ENCODE results near the gene ASMTL. TPM values are rescaled to one million over a fixed set of nuclear protein-coding genes. Genes with fewer than 3 reads are reported as not detected.

The ASMTL gene, protein sequence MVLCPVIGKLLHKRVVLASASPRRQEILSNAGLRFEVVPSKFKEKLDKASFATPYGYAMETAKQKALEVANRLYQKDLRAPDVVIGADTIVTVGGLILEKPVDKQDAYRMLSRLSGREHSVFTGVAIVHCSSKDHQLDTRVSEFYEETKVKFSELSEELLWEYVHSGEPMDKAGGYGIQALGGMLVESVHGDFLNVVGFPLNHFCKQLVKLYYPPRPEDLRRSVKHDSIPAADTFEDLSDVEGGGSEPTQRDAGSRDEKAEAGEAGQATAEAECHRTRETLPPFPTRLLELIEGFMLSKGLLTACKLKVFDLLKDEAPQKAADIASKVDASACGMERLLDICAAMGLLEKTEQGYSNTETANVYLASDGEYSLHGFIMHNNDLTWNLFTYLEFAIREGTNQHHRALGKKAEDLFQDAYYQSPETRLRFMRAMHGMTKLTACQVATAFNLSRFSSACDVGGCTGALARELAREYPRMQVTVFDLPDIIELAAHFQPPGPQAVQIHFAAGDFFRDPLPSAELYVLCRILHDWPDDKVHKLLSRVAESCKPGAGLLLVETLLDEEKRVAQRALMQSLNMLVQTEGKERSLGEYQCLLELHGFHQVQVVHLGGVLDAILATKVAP
- 27.0 and 29.4 TPM in 2 replicates for total RNA-seq

DNA sequence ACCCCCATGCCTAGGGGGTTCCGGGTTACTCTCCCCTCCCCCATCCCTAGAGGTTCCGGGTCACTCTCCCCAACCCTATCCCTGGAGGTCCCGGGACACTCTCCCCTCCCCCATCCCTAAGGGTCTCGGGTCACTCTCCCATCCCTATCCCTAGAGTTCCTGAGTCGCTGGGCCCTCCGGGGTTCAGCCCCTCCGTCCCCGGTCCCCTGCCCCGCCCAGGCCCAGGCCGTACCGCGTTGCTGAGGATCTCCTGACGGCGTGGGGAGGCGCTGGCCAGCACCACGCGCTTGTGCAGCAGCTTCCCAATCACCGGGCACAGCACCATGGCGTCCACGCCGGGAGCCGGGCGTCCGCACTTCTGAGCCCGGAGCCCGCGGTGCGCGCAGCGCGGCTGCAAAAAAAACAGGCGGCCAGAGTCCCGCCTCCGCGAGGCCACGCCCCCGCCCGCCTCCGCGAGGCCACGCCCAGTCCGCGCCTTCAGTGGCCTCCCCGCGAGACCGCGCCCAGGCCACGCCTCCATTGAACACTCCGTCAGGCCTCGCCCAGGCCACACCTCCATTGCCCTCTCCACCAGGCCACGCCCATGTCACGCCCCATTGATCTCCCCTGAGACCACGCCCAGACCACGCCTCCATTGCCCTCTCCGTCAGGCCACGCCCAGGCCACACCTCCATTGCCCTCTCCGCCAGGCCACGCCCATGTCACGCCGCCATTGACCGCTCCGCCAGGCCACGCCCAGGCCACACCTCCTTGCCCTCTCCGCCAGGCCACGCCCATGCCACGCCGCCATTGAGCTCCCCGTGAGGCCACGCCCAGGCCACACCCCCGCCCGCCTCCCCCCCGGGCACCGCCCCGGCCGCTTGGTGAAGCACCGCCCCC lies at the start of gene ASMTL:
TSS of gene ASMTL (minus strand) at position 394 of the 879 bp plus-strand sequence. CDS start at position 325, 69 bp downstream.

DNA sequence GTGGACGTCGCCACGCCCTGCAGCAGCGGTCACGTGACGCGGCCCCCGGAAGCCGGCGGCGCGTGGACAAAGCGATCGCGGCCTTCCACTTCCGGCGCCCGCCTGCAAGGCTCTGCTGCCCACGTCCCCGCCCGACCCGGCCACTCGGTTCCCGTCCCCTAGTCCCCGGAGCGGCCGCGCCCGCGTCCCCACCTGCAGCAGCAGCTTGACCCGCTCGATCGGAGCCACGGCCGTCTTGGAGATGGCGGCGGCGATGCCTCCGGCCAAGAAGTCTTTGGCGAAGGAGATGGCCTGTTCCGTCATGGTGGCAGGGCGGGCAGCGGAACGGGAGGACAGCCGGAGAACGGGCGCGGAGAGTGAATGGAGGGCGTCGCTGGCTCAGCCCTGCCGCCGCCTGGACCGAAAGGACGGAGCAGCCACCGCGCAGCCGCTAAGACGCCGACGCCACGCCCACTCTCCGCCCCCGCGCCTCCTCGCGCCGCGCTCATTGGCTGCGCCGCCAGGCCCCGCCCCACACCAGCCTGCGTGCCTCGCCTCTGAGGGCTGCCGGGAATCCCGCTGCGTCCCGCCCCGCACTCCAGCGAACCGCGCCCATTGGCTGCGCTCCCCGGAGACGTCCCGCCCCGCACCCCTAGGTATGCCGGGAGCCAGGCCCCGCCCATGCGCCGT lies 60.9 kb downstream of the ASMTL start, which contains the start of gene SLC25A6:
TSS of gene SLC25A6 (minus strand) at position 407 of the 669 bp plus-strand sequence. CDS start at position 303, 104 bp downstream.

Other genes starting within 250 kb of the ASMTL start
- gene CRLF2, start 240.3 kb downstream of the ASMTL start, total RNA-seq: 0.47 TPM in 1 of 2 replicates, not detected in the other
- gene CSF2RA, start 184.1 kb downstream of the ASMTL start, total RNA-seq: not detected in 2 replicates
- gene IL3RA, start 116.1 kb downstream of the ASMTL start, total RNA-seq: 33.3 and 36.0 TPM in 2 replicates
- 246 and 266 TPM in 2 replicates for gene SLC25A6, start 60.8 kb downstream of the ASMTL start, total RNA-seq
- gene P2RY8, start 84.3 kb upstream of the ASMTL start, total RNA-seq: 0.67 and 1.7 TPM in 2 replicates
- 23.4 and 28.2 TPM in 2 replicates for gene AKAP17A, start 138.7 kb upstream of the ASMTL start, total RNA-seq
- not detected in 2 replicates for gene ASMT, start 162.2 kb upstream of the ASMTL start, total RNA-seq